MM.1S (cell line): ENCODE measurements around the gene IFT52.

Source experiments
- DNase-seq: peaks from one replicate; pipeline ENCODE4 v3.0.0-alpha.2; 2015
- H2AFZ ChIP-seq: fragments of 300-600 bp; sonication (generic); 2 replicates; pipeline ENCODE4 v1.6.0; 2016; ENCODE audit warnings: antibody characterized with exemption, low read length
- H3F3A ChIP-seq: fragments of 300-600 bp; sonication (generic); 2 replicates; pipeline ENCODE4 v1.6.1; 2016; ENCODE audit warnings: mild to moderate bottlenecking, antibody characterized with exemption, low read length, moderate library complexity, mixed read lengths; ENCODE audit not compliant: insufficient read depth
- H3K27ac ChIP-seq: fragments of 300-600 bp; sonication (generic); 2 replicates; pipeline ENCODE4 v1.5.1; 2016; ENCODE audit warnings: mild to moderate bottlenecking, low read length
- H3K27me3 ChIP-seq: fragments of 300-600 bp; sonication (generic); replicated peaks from 2 replicates; pipeline ENCODE4 v1.6.0; 2016; ENCODE audit warnings: low read length; ENCODE audit not compliant: insufficient read depth
- H3K36me3 ChIP-seq: fragments of 300-600 bp; sonication (generic); replicated peaks from 2 replicates; pipeline ENCODE4 v1.6.1; 2016; ENCODE audit warnings: mild to moderate bottlenecking, low read length, mixed read lengths; ENCODE audit not compliant: insufficient read depth
- H3K4me1 ChIP-seq: fragments of 300-600 bp; sonication (generic); 2 replicates; pipeline ENCODE4 v1.6.1; 2016; ENCODE audit warnings: low read length, mixed read lengths
- H3K4me2 ChIP-seq: fragments of 300-600 bp; sonication (generic); 2 replicates; pipeline ENCODE4 v1.6.0; 2016; ENCODE audit warnings: low read depth, low read length
- H3K4me3 ChIP-seq: fragments of 300-600 bp; sonication (generic); 2 replicates; pipeline ENCODE4 v1.5.1; 2016; ENCODE audit warnings: low read length, mixed read lengths
- H3K79me2 ChIP-seq: fragments of 300-600 bp; sonication (generic); 2 replicates; pipeline ENCODE4 v1.6.1; 2016; ENCODE audit warnings: mixed run types, low read length, mixed read lengths
- H3K9ac ChIP-seq: fragments of 300-600 bp; sonication (generic); 2 replicates; pipeline ENCODE4 v1.6.1; 2016; ENCODE audit warnings: low read length, mixed read lengths
- H3K9me2 ChIP-seq: fragments of 300-600 bp; sonication (generic); replicated peaks from 2 replicates; pipeline ENCODE4 v1.6.1; 2016; ENCODE audit warnings: mild to moderate bottlenecking, low read length, mixed read lengths; ENCODE audit not compliant: insufficient read depth
- H3K9me3 ChIP-seq: fragments of 300-600 bp; sonication (generic); replicated peaks from 2 replicates; pipeline ENCODE4 v1.6.1; 2016; ENCODE audit warnings: mild to moderate bottlenecking, low read length, mixed read lengths; ENCODE audit not compliant: insufficient read depth
- H4K20me1 ChIP-seq: fragments of 300-600 bp; sonication (generic); 2 replicates; pipeline ENCODE4 v1.6.1; 2016; ENCODE audit warnings: mild to moderate bottlenecking, low read length, moderate library complexity, mixed read lengths; ENCODE audit not compliant: insufficient read depth
- EZH2 ChIP-seq: fragments of 300-600 bp; sonication (generic); optimal IDR thresholded peaks from 2 replicates; pipeline ENCODE3; 2017; ENCODE audit warnings: low read depth, mild to moderate bottlenecking, antibody characterized with exemption, low read length, mixed read lengths
- EZH2phosphoT487 ChIP-seq: fragments of 300-600 bp; sonication (generic); IDR thresholded peaks from 2 replicates; pipeline ENCODE4 v1.6.1; 2018; ENCODE audit warnings: antibody characterized with exemption, low read length
- TF ChIP-seq, protein P1 (sequence below): fragments of 300-600 bp; sonication (generic); IDR thresholded peaks from 2 replicates; pipeline ENCODE4 v1.5.1; 2016; ENCODE audit warnings: antibody characterized with exemption, low read length, mixed read lengths

Gene IFT52

DNA sequence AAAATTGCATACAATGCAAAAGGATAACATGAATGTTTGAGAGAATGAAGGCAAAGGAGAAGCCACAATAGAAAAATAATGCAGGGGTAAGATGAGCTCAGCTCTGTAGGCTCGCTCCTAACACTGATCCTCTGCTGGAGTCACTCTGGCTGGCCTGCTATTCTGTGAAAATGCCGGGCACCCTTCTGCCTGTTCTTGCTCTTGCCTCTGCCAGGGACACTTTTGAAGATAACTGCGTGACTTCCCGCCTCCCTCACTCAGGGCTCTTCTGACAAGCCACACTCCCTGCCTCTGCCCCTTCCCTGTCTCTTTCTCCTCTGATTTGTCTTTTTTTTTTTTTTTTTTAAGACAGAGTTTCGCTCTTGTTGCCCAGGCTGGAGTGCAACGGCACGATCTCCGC is 40.9 kb downstream of the IFT52 start:
- DNase-seq = no peak
- TF ChIP-seq, protein P1, sequence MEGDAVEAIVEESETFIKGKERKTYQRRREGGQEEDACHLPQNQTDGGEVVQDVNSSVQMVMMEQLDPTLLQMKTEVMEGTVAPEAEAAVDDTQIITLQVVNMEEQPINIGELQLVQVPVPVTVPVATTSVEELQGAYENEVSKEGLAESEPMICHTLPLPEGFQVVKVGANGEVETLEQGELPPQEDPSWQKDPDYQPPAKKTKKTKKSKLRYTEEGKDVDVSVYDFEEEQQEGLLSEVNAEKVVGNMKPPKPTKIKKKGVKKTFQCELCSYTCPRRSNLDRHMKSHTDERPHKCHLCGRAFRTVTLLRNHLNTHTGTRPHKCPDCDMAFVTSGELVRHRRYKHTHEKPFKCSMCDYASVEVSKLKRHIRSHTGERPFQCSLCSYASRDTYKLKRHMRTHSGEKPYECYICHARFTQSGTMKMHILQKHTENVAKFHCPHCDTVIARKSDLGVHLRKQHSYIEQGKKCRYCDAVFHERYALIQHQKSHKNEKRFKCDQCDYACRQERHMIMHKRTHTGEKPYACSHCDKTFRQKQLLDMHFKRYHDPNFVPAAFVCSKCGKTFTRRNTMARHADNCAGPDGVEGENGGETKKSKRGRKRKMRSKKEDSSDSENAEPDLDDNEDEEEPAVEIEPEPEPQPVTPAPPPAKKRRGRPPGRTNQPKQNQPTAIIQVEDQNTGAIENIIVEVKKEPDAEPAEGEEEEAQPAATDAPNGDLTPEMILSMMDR = no peak
- no peak overlapping the region for H3K27ac ChIP-seq
- H3K9ac ChIP-seq = no peak overlapping the region
- no peaks in the 10 kb centered on the region for H3K79me2 ChIP-seq
- H3K9me3 ChIP-seq = no peaks in the 10 kb centered on the region
- no peaks in the 10 kb centered on the region for H3K36me3 ChIP-seq
- no peak overlapping the region for H3K4me2 ChIP-seq
- H3F3A ChIP-seq = no peaks in the 10 kb centered on the region
- H4K20me1 ChIP-seq = no peaks in the 10 kb centered on the region
- H3K27me3 ChIP-seq = no peaks in the 10 kb centered on the region
- no peak overlapping the region for H2AFZ ChIP-seq
- no peaks in the 10 kb centered on the region for H3K9me2 ChIP-seq
- H3K4me1 ChIP-seq = no peaks in the 10 kb centered on the region
- H3K4me3 ChIP-seq = no peak overlapping the region

- H4K20me1 ChIP-seq = no peaks in the 10 kb centered on the region
- no peaks in the 10 kb centered on the region for H3K79me2 ChIP-seq
- no peak overlapping the region for H2AFZ ChIP-seq
- H3K9ac ChIP-seq = no peak overlapping the region
- H3K9me2 ChIP-seq = no peaks in the 10 kb centered on the region
- no peaks in the 10 kb centered on the region for H3F3A ChIP-seq
- H3K27me3 ChIP-seq = no peaks in the 10 kb centered on the region
- H3K4me2 ChIP-seq = no peak overlapping the region
- H3K4me3 ChIP-seq = no peak overlapping the region
- no peaks in the 10 kb centered on the region for H3K4me1 ChIP-seq
- H3K9me3 ChIP-seq = no peaks in the 10 kb centered on the region
- TF ChIP-seq EZH2phosphoT487 (no peak), EZH2 (no peak)
- TF ChIP-seq, protein P1 = no peak
- H3K36me3 ChIP-seq = no peaks in the 10 kb centered on the region
- no peak overlapping the region for H3K27ac ChIP-seq
- no peak for DNase-seq
Observed at GRCh38 chr20:43636429-43636828, 45.7 kb downstream of the IFT52 start.

GRCh38 chr20:43642548-43642947 is 51.8 kb downstream of the IFT52 start:
- Histone ChIP-seq H3K9ac (no peak overlapping the region), H3K36me3 (no peaks in the 10 kb centered on the region), H3K4me3 (no peak overlapping the region), H3K27ac (no peak overlapping the region), H3K9me3 (no peaks in the 10 kb centered on the region), H3K27me3 (no peaks in the 10 kb centered on the region), H4K20me1 (no peaks in the 10 kb centered on the region), H2AFZ (no peak overlapping the region), H3F3A (no peaks in the 10 kb centered on the region), H3K9me2 (no peaks in the 10 kb centered on the region), H3K4me1 (no peaks in the 10 kb centered on the region), H3K4me2 (no peak overlapping the region), H3K79me2 (no peaks in the 10 kb centered on the region)
- no peak for TF ChIP-seq EZH2
- TF ChIP-seq EZH2phosphoT487 = no peak
- TF ChIP-seq, protein P1 = no peak
- no peak for DNase-seq
